NCI-H1417 (cell line): Measurements from ENCODE around the gene TBC1D12.
"Not testable (repeated sequence)": the region's sequence is repeated elsewhere in the genome, so short reads cannot be mapped to it uniquely, and the experiment has no call there.

Source experiments
- DNase-seq, 3 experiments: peaks; one replicate each; lab custom pipeline; 2025; lab: John Stamatoyannopoulos, UW

Gene TBC1D12

DNA sequence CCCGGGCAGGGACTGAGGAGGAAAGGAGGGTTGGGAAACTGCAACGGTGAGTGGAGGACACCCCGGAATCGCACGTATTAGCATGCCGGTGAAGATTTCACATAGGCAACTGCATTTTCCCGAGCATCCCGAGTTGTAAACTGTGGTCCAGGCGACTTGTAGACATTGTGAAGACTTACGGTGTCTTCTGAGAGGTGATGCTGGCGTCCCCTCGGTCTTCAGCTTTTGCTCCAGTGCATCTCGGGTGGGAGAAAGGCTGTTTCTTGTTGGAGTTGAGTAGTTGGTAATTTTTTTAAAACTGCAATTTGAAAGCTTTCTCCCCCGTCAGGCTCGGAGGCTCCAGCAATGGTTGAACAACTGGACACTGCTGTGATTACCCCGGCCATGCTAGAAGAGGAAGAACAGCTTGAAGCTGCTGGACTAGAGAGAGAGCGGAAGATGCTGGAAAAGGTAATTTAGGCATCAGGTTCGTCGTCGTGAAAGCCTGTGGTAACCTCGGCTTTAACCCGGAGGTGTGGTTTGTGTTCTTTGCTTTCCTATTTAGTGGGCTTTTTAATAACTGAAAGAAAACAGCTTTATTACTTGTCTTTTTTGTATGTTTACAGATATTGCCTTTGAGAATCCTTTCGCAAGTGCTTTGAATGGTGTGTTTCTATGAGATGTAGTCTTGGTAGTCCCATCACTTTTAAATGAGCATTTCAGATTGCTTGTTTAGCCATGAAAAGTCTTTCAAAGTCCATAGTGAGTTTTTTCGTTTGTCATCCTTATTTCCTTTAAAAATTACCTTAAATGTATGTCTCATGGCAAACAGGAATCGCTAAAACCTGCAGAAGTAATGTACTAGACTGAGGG lies 143.9 kb downstream of the TBC1D12 start:
- peak; percentile 14 to 81 (median 72) for DNase-seq

DNA sequence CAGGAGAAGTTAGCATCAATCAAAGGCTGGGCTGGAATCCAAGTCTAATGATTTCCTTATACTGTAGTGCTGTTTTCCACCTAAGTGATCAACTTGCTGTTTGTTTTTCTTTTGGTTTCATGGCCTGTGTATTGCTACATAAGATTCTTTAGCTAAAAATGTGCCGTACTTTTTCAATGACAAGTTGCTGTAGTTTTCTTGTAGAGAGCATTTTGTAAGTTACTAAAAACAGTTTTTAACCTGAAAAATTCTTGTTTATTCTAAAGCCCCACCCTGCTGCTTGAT lies 144.5 kb downstream of the TBC1D12 start:
- peak in 1 of 3 experiments; percentile 30 for DNase-seq

DNA sequence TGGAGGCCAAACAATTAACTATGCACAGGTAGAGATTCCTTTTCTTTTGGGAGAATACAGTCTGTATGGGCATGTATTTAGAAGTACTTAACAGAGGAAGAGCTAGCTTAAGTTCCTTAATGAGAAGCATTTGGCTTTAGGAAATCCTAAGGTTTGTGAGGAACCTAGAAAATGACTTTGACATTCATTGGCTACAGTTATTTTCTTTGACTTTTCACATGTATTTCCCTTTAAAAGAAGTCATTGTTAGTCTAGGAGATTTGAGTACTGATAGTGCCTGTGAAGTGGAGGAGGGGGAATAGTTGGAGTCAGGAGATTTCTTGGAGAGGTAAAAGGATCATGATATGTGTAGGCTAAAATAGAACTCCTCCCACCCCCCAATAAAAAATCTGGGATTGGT lies 146.9 kb downstream of the TBC1D12 start:
- DNase-seq: no peak

DNA sequence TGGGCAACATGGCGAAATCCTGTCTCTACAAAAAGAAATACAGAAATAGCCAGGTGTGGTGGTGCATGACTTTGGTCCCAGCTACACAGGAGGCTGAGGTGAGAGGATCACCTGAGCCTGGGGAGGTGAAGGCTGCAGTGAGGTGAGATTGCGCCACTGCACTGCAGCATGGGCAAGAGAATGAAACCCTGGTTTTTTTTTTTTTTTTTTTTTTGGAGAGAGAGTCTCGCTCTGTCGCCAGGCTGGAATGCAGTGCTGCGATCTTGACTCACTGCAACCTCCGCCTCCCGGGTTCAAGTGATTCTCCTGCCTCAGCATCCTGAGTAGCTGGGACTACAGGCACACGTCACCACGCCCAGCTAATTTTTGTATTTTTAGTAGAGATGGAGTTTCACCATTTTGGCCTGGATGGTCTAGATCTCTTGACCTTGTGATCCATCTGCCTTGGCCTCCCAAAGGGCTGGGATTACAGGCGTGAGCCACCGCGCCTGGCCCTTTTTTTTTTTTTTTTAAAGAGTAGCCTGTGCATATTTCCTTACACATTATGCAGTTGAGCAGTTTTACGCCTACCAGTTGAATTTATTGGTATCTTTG lies 165.5 kb downstream of the TBC1D12 start:
- DNase-seq: not testable (repeated sequence)

DNA sequence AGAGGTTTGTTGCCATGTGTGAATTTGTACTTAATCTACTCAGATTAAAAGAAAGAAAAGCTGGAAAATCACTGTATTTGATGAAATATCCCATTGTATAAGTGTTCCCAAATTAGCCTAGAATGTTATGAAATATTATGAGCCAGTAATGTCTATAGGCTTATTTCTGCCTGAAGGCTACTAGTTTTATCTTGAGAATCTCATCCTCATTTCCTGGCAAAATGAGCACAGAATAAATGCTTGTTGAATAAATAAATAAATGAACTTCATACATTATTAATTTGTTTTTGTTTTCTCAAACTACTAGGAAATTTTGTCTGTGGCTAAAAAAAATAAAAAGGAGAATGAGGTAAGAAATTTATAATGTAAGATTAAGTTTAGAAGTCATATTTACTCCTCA lies 168.7 kb downstream of the TBC1D12 start:
- no peak for DNase-seq

DNA sequence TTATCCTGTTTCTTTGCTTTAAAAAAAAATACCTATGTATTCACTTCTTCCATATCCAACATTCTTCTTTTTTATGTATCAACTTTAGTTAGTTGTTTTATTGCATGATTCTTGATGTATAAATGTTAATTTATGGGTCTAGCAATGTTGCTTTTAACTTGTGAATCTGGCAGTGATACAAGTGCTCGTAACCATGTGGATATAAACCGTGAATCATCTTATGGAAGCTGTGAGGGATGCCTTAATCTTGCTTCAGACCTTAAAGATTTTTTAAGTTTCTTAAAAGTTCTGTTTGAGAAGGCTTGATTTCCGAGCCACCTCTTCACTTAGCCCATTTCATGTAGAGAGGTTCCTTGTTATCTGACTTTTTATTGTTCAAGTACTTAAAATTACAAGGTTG lies 169.2 kb downstream of the TBC1D12 start:
- no peak for DNase-seq

DNA sequence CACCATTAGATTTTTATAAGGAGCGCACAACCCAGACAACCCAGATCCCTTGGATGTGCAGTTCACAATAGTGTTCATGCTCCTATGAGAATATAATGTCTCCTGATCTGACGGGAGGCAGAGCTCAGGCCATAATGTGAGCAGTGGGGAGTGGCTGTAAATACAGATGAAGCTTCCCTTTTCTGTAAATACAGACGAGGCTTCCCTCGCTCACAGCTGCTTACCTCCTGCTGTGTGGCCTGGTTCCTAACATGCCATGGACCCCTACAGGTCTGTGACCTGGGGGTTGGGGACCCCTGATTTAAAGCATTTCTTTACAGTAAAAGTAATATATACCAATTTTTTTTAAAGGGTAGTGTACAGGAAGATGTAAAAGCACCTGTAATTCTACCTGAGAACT lies 176.4 kb downstream of the TBC1D12 start:
- DNase-seq: no peak

DNA sequence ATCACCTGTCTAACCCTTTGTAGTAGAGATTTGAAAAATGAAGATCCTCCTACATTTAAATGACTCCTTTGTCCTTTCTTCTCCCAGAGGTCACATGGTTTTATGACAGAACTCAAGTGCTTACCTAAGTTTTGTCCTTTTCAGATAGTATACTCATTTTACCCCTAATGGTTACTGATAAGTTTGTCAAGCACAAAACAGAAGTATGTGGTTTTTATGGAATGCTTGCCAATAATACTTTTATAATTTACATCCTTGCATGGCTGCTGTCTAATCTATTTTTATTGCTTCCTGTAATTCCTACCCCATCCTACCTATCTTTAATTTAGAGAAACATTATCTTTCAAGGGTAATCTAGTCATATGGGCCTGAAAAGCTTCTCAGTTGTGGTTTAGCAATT lies 180.8 kb downstream of the TBC1D12 start:
- no peak for DNase-seq
